ENCODE data around the gene CYB5RL.

Gene CYB5RL

DNA sequence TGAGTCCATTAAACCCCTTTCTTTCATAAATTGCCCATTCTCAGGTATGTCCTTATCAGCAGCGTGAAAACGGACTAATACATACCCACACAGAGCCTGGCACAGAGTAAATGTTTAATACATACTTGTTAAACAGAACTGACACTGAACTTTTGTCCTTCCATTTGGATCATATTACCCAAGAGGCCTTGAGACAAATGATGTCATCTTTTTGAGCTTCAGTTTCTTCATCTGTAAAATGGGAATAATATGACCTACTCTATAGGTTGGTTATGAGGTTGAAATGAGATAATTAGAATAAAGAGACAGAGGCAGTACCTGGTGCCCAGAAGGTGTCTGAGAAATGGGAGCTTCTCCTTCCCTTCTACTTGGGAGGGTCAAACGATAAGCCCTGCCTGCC, 13.8 kb downstream of the CYB5RL start:
- TF ChIP-seq POLR2A (IDR thresholded peaks at IDR 0.05; ENCODE audit: low read depth, low read length), result no peak

DNA sequence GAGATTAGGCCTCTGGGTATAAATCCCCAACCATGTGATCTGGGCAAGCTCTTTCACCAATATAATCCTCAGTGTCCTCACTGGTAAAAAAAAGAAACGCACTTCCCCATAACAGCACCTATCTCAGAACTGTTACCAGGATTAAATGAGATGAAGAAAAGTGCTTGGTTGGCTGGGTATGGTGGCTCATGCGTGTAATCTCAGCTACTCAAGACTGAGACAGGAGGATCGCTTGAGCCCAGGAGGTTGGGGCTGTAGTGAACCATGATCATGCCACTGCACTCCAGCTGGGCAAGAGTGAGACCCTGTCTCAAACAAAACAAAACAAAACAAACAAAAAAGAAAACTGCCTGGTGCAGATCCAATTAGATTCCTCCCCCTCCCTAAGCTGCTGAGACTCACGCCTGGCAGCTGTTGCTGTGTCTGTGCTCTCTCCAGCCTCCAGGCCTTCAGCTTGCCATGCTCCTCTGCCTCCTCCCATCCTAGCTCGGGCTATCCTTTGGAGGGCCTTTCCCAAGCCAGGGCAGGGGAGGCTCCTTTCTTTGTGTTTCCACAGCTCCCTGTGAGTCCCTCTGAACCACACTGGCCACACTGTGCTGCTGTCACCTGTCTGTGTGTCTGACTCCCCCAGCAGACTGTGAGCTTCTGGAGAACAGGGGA, 19.0 kb downstream of the CYB5RL start:
- DNase-seq (ENCODE audit: insufficient read length, low spot score), result no peak
- FAIRE-seq, result no peak
- TF ChIP-seq POLR2A (IDR thresholded peaks at IDR 0.05; ENCODE audit: low read depth, low read length), result no peak

More for the DNA sequence above, 13.8 kb downstream of the CYB5RL start:
- DNase-seq (ENCODE audit: insufficient read length, low spot score), result no peak
- FAIRE-seq, result no peak

DNA sequence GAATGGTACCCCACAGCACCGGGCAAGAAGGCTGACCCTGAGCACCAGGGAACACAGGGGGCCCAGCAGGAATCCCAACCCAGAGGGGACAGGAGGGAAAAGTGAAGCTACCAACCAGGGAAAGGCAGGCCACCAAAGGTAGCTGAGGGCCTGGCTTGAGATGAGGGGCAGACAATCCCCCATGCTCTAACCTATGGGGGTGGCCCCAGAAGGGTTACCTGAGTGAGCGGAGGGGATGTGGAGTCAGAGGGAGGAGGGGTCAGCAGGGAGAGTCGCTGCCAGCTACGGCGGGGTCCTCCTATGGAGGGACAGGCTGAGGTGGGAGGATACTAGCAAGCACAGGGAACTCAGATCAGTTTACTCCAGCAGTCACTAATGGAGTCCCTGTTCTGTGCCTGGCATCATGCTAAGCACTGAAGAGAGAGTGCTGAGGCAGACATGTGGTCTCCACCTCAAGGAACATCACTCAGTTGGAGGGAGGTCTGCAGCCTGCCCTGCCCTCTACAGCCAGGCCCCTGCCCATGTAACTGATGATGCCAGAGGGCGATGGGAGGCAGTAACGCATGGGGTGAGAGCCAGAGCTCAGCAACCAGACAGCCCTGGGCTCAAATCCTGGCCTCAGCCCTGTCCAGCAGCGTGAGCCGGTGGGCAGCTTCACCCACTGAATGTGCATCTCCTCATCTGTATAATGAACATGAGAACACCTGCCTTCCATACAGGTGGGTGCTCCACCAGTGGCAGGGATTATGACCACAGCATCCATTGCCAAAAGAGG, 21.3 kb downstream of the CYB5RL start:
- no peak for FAIRE-seq
- DNase-seq (ENCODE audit: insufficient read length, low spot score), result no peak
- TF ChIP-seq POLR2A (IDR thresholded peaks at IDR 0.05; ENCODE audit: low read depth, low read length), result no peak

DNA sequence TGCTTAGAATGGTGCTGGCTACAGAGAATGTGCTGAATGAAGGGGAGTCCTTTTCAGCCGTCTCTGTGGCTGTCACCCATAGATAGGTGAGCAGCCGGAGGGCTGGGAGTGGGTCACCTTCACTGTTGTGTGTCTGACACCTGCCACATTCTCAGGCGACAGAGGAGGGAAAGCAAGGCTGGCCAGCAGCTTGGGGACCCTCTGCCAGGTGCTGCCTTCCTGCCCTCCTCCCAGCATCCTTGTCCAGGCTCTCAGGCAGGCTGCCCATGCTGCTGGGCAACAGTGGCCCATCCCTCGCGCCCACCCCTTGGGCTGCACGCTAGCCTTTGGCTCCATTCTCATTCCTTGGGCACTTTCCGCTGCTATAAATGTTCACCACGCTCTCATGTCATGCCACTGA, 22.1 kb downstream of the CYB5RL start:
- DNase-seq (ENCODE audit: insufficient read length, low spot score) (no peak), FAIRE-seq (no peak)
- no peak for TF ChIP-seq POLR2A (IDR thresholded peaks at IDR 0.05; ENCODE audit: low read depth, low read length)

DNA sequence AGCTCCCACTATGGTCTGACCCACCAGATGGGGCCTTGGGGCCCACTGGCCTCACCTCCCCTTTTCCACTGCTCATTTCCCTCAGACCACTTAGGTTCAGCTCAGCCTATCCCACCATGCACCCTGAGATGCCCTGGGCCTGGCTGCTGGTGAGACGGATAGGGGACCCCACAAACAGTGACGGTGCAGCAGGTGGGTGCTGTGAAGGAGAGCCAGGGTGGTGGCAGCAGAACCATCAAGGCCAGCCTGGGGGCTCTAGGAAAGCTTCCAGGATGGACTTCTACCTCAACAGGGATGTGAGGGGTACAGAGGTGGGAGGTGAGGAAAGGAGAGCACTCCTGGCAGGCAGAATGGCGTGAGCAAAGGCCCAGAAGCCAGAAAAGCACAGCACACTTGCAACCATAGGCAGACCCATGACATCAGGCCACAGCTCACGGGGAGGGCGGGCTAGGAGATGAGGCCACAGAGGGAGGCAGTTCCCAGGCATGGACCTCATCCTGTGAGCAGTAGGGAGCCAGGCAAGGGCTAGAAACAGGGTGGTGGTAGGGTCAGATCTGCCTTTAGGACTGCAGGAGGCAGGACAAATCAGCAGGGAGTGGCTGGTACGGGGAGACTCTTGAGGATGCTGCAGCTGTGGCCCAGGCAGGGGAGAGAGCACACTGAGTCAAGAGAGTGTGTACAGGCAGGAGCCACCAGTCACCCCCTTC, 23.1 kb downstream of the CYB5RL start:
- FAIRE-seq (no peak), DNase-seq (ENCODE audit: insufficient read length, low spot score) (no peak)
- TF ChIP-seq POLR2A (IDR thresholded peaks at IDR 0.05; ENCODE audit: low read depth, low read length), result no peak

DNA sequence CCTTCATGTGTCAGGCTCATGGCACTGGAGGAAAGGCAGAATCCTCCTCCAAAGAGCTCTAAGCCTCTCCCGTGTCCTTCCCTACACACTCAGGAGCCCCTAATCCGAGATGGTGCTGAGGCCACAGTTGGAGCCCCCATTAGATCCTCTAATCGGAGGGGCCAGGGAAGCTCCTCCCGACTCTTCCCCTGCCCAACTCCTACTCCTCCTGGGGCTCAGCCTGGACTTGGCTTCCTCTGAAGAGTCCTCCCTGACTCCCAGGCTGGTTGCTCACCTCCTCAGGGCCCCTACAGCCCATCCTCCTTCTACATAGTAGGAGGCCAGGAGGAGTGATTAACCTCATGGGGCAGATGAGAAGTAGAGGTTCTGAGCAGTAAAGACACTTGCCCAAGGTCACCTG, 25.7 kb downstream of the CYB5RL start:
- no peak for TF ChIP-seq POLR2A (IDR thresholded peaks at IDR 0.05; ENCODE audit: low read depth, low read length)
- FAIRE-seq (no peak), DNase-seq (ENCODE audit: insufficient read length, low spot score) (no peak)

DNA sequence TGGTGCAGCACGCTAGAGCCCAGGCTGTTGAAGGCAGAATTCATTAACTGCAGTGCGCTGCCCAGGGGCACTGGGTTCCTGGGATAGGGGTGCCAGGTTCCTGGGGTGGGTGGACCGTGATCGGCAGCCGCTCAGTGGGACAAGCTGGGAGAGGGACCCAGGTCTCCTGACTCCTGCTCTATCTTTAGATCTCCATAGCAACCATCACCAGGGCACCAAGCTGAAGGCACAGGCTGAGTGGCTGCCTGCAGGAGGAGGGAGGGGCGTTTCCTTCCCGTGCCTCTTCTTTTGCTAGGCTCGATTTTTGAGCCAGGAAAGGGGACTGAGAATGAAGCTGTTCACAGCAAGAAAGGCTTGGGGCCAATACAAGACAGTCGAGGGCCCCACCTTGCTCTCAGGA, 26.1 kb downstream of the CYB5RL start:
- no peak for TF ChIP-seq POLR2A (IDR thresholded peaks at IDR 0.05; ENCODE audit: low read depth, low read length)
- no peak for DNase-seq (ENCODE audit: insufficient read length, low spot score)
- FAIRE-seq, result no peak

DNA sequence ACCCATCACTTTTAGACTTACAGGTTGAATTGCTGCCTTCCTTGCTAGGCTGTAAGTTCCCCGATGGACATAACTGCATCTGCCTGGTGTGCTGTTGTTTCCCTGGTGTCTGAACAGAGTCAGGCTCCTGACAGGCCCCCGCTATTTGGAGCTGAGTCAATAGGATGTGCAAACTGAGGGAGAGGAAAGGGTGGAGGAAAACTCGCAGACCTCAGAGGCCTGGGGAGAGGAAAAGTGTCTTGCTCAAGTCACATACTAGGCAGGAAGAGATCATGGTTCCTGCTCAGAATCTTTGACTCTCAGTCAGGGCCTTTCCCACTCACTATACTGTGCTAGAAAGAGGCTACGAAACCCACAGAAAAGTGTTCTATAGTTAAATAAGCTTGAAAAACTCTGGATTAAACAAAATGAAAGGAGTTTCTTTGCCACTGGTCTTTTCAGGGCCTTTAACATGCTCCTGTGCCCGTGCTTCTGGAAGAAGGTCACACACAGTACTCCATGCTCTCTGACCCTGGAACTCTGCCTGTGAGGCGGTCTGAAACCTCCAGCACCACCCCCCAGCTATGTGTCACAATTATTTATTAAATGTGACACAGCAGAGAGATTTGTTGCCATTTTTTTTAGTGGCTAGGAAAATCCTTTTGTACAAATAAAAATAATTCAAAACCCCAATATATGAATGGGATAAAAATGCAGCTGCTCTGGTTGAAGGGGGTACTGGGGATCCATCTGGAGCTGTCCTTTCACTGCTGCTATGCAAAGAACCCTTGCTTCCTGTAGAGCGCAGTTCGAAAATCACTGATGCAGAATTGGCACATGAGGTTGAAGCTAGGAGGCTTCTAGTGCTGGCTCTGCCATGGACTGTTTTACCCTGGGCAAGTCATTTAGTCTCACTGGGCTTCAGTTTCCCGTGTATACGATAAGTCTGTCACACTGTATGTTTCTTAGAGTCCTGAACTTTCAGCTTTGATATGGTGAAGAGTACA, 26.9 kb downstream of the CYB5RL start:
- TF ChIP-seq POLR2A (IDR thresholded peaks at IDR 0.05; ENCODE audit: low read depth, low read length), result no peak
- FAIRE-seq (no peak), DNase-seq (ENCODE audit: insufficient read length, low spot score) (no peak)

DNA sequence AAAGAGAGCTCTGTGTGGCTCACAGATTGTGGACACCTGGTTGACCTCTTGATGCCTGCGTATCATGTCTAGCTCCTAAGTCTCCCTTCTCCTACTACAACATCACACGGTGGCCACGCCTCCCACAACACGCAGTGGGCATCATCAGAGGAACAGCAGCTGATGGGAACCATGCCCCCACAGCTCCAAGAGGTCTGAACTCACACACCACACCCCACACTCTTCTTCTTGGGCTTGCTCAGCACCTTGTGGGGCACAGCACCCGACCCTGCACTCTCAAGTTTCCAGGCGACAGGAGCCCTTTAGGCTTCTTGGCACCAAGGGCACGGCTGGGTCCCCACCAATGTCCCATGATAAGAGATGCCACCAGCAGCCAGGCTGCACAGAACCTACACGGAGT, 28.2 kb downstream of the CYB5RL start:
- DNase-seq (ENCODE audit: insufficient read length, low spot score) (no peak), FAIRE-seq (no peak)
- no peak for TF ChIP-seq POLR2A (IDR thresholded peaks at IDR 0.05; ENCODE audit: low read depth, low read length)

DNA sequence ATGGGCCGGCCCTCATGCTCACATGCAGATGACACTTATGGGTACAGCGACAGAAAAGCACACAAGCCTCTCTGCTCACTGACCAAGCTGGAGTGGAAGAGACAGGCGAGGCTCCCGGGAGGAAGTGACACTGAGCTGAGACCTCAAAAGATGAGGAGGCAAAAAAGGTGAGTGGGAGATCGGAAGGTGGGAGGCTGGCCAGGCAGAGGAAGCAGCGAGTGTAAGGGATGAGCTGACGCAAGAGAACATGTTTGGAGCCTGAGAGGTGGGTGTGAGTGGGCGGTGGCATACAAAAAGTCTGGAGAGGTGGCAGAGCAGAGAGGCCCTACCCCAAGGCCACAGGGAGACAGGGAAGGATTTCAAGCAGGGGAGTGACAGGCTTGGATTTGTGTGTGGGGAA, 28.8 kb downstream of the CYB5RL start:
- FAIRE-seq (no peak), DNase-seq (ENCODE audit: insufficient read length, low spot score) (no peak)
- TF ChIP-seq POLR2A (IDR thresholded peaks at IDR 0.05; ENCODE audit: low read depth, low read length), result no peak

DNA sequence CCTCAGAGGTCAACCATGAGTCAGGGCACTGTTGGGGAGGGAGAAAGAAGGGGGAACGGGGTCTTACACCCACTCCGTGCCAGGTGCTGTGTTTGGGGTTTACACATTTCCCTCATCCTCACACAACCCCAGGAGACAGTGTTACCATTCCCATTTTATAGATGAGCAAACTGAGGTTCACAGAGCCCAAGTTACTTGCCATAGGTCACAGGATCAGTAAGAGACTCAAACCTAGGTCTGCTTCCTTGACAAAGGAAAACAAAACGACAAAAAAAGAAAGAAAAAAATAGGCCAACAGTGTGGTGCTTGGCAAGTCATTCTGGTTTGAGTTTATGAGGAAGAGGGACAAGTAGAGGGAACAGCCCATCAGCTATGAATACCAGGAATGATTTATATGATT, 30.8 kb downstream of the CYB5RL start:
- no peak for TF ChIP-seq POLR2A (IDR thresholded peaks at IDR 0.05; ENCODE audit: low read depth, low read length)
- DNase-seq (ENCODE audit: insufficient read length, low spot score) (no peak), FAIRE-seq (no peak)

DNA sequence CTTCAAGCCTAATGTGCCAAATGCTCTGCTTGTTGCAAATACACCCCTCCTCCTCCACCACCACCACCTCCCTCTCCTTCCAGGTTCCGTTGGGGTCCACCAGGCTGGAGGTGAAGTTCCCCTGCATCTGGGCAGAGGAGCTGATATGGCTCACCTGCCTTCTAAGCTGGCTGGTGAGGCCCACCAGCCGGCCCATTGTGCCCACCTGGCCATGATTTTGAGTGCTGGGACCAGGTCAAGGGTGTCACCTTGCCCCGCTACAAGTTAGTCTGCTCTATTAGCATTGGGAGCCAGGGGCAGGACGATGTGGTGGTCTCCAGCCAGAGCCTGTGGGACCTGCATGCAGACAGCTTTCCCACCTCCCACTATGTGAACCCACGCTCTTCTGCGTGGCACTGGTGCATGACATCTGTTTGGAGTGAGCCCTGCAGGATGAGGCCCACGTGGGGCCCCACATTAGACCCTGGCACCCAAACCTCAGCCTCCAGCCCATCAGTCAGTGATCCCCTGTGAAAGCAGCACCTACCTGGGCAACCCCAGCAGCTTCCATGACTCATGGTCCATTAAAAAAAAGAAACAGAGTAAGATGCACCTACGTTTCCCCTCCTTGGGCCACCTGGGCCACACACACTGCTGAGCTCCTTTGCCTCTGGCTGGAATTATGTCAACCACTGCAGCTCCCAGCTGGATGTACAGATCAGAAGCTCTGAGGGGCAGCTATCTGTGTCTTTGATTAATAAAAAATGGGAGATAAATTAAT, 31.4 kb downstream of the CYB5RL start:
- DNase-seq (ENCODE audit: insufficient read length, low spot score) (no peak), FAIRE-seq (no peak)
- TF ChIP-seq POLR2A (IDR thresholded peaks at IDR 0.05; ENCODE audit: low read depth, low read length), result no peak

All from H54 (cell line).